ENCODE results near the gene GALK2. TPM values are rescaled to one million over a fixed set of nuclear protein-coding genes. Genes with fewer than 3 reads are reported as not detected.

GALK2 gene
- total RNA-seq, 1 donor, result 44.2 TPM

GRCh38 chr15:49190586-49190985, 20.5 kb downstream of the GALK2 start:
- H3K4me2 ChIP-seq (ENCODE audit: insufficient read depth, low read length), result no peak overlapping the region
- peaks cover 80% of the 10 kb centered on the region for H3K79me2 ChIP-seq (ENCODE audit: insufficient read depth, low read length)
- no peaks in the 10 kb centered on the region for H3K9me3 ChIP-seq (ENCODE audit: low read depth, low read length)
- no peak for DNase-seq (ENCODE audit: insufficient read length, low spot score, missing footprints)
- no peaks in the 10 kb centered on the region for H3K36me3 ChIP-seq (ENCODE audit: insufficient read depth, low read length)
- no peak for TF ChIP-seq CTCF (IDR thresholded peaks at IDR 0.05; ENCODE audit: extremely low read depth, low read depth, low read length)
- no peak overlapping the region for H2AFZ ChIP-seq (ENCODE audit: low read length)
- H3K4me3 ChIP-seq (ENCODE audit: insufficient read depth, low read length), result no peak overlapping the region
- no peak overlapping the region for H3K27ac ChIP-seq (ENCODE audit: low read depth, low read length)
- H3K27me3 ChIP-seq (ENCODE audit: insufficient read depth, low read length), result no peaks in the 10 kb centered on the region
- H4K20me1 ChIP-seq (ENCODE audit: insufficient read depth, low read length), result peaks cover 28% of the 10 kb centered on the region
- peaks cover 9% of the 10 kb centered on the region for H3K4me1 ChIP-seq (ENCODE audit: insufficient read depth, low read length)

- H3K79me2 ChIP-seq (ENCODE audit: insufficient read depth, low read length), result peaks cover 81% of the 10 kb centered on the region
- H3K27ac ChIP-seq (ENCODE audit: low read depth, low read length), result no peak overlapping the region
- no peaks in the 10 kb centered on the region for H3K27me3 ChIP-seq (ENCODE audit: insufficient read depth, low read length)
- H3K9me3 ChIP-seq (ENCODE audit: low read depth, low read length), result no peaks in the 10 kb centered on the region
- H3K4me1 ChIP-seq (ENCODE audit: insufficient read depth, low read length), result peaks cover 9% of the 10 kb centered on the region
- H4K20me1 ChIP-seq (ENCODE audit: insufficient read depth, low read length), result peaks cover 23% of the 10 kb centered on the region
- H3K36me3 ChIP-seq (ENCODE audit: insufficient read depth, low read length), result no peaks in the 10 kb centered on the region
- H2AFZ ChIP-seq (ENCODE audit: low read length), result no peak overlapping the region
- H3K4me3 ChIP-seq (ENCODE audit: insufficient read depth, low read length), result no peak overlapping the region
- H3K4me2 ChIP-seq (ENCODE audit: insufficient read depth, low read length), result no peak overlapping the region
- no peak for DNase-seq (ENCODE audit: insufficient read length, low spot score, missing footprints)
- TF ChIP-seq CTCF (IDR thresholded peaks at IDR 0.05; ENCODE audit: extremely low read depth, low read depth, low read length), result no peak
Measured at GRCh38 chr15:49191892-49192291, 21.8 kb downstream of the GALK2 start.

GRCh38 chr15:49196856-49197255, 26.8 kb downstream of the GALK2 start:
- Histone ChIP-seq H4K20me1 (ENCODE audit: insufficient read depth, low read length) (peaks cover 12% of the 10 kb centered on the region), H3K79me2 (ENCODE audit: insufficient read depth, low read length) (peaks cover 64% of the 10 kb centered on the region), H3K4me1 (ENCODE audit: insufficient read depth, low read length) (peaks cover 4% of the 10 kb centered on the region), H3K27me3 (ENCODE audit: insufficient read depth, low read length) (no peaks in the 10 kb centered on the region), H3K4me3 (ENCODE audit: insufficient read depth, low read length) (no peak overlapping the region), H2AFZ (ENCODE audit: low read length) (no peak overlapping the region), H3K27ac (ENCODE audit: low read depth, low read length) (no peak overlapping the region), H3K36me3 (ENCODE audit: insufficient read depth, low read length) (no peaks in the 10 kb centered on the region), H3K9me3 (ENCODE audit: low read depth, low read length) (no peaks in the 10 kb centered on the region), H3K4me2 (ENCODE audit: insufficient read depth, low read length) (no peak overlapping the region)
- DNase-seq (ENCODE audit: insufficient read length, low spot score, missing footprints), result no peak
- TF ChIP-seq CTCF (IDR thresholded peaks at IDR 0.05; ENCODE audit: extremely low read depth, low read depth, low read length), result no peak

GRCh38 chr15:49199666-49200065, 29.6 kb downstream of the GALK2 start:
- no peak overlapping the region for H3K27ac ChIP-seq (ENCODE audit: low read depth, low read length)
- H3K9me3 ChIP-seq (ENCODE audit: low read depth, low read length), result no peaks in the 10 kb centered on the region
- H3K4me2 ChIP-seq (ENCODE audit: insufficient read depth, low read length), result no peak overlapping the region
- H3K27me3 ChIP-seq (ENCODE audit: insufficient read depth, low read length), result no peaks in the 10 kb centered on the region
- no peak overlapping the region for H2AFZ ChIP-seq (ENCODE audit: low read length)
- H4K20me1 ChIP-seq (ENCODE audit: insufficient read depth, low read length), result peaks cover 12% of the 10 kb centered on the region
- TF ChIP-seq CTCF (IDR thresholded peaks at IDR 0.05; ENCODE audit: extremely low read depth, low read depth, low read length), result no peak
- peaks cover 54% of the 10 kb centered on the region for H3K79me2 ChIP-seq (ENCODE audit: insufficient read depth, low read length)
- DNase-seq (ENCODE audit: insufficient read length, low spot score, missing footprints), result no peak
- peaks cover 4% of the 10 kb centered on the region for H3K4me1 ChIP-seq (ENCODE audit: insufficient read depth, low read length)
- H3K4me3 ChIP-seq (ENCODE audit: insufficient read depth, low read length), result no peak overlapping the region
- H3K36me3 ChIP-seq (ENCODE audit: insufficient read depth, low read length), result peaks cover 7% of the 10 kb centered on the region
